Vagina (tissue), 2 donors: ENCODE results near the gene TRIO. TPM values are rescaled to one million over a fixed set of nuclear protein-coding genes. Genes with fewer than 3 reads are reported as not detected.

Source experiments
- DNase-seq, 2 donors: peaks; one replicate each; pipeline ENCODE4 v3.0.0-alpha.2; 2017; ENCODE audit errors: extremely low spot score in 2 of 2
- H3K27ac ChIP-seq: fragments of 200-600 bp; sonication (generic); one replicate; pipeline ENCODE4 v1.5.1; 2019
- H3K27me3 ChIP-seq: fragments of 200-600 bp; sonication (generic); one replicate; pipeline ENCODE4 v1.5.1; 2019
- H3K36me3 ChIP-seq, 2 donors: fragments of 200-600 bp; sonication (generic); one replicate each; pipeline ENCODE4 v1.5.1; 2017 to 2019
- H3K4me1 ChIP-seq: fragments of 200-600 bp; sonication (generic); one replicate; pipeline ENCODE4 v1.5.1; 2019
- H3K4me3 ChIP-seq, 2 donors: fragments of 200-600 bp; sonication (generic); 1 replicate in 1 of 2; 2 replicates in 1 of 2; pipeline ENCODE4 v1.5.1; 2016 to 2019
- H3K9me3 ChIP-seq: fragments of 200-600 bp; sonication (generic); one replicate; pipeline ENCODE4 v1.5.1; 2019
- CTCF ChIP-seq, 3 experiments: fragments of 450-650 bp in 2 of 3; fragments of 200-600 bp in 1 of 3; sonication (generic) in 1 of 3; IDR thresholded peaks; one replicate each; pipeline ENCODE4 v1.5.1; 2017 to 2019; ENCODE audit warnings: antibody characterized with exemption in 3 of 3, mild to moderate bottlenecking in 2 of 3, moderate library complexity in 2 of 3
- POLR2A ChIP-seq, 2 donors: fragments of 450-650 bp; IDR thresholded peaks; one replicate each; pipeline ENCODE4 v1.6.1; 2017; ENCODE audit warnings: antibody characterized with exemption in 2 of 2, mild to moderate bottlenecking in 2 of 2, moderate library complexity in 2 of 2
- POLR2AphosphoS5 ChIP-seq, 2 donors: sonication (generic); formaldehyde crosslinking; IDR thresholded peaks; one replicate each; pipeline ENCODE4 v1.9.0; 2017; ENCODE audit warnings: antibody characterized with exemption in 2 of 2, mild to moderate bottlenecking in 2 of 2, low read depth in 1 of 2; ENCODE audit not compliant: insufficient read depth in 1 of 2
- intact Hi-C: fragments of 100-400 bp; cut with DNase I; formaldehyde crosslinking; loops from one replicate; pipeline ENCODE4 v1.15.1; 2023
- total RNA-seq: library from RNA; depleted of rRNA; stranded (reverse); fragments of >200 nt; gene quantifications from one replicate; pipeline ENCODE4 v1.2.3, GENCODE V29; 2016

TRIO gene
- total RNA-seq, 1 donor from 2014 or later, result 142 TPM

- H3K9me3 ChIP-seq, result no peaks in the 10 kb centered on the region
- no peak for DNase-seq
- H3K36me3 ChIP-seq, result peaks cover 0 to 49% of the 10 kb centered on the region in 2 donors
- H3K4me3 ChIP-seq, result no peak overlapping the region
- intact Hi-C loops, result no loop called here
- no peak overlapping the region for H3K27ac ChIP-seq
- no peak for TF ChIP-seq POLR2A (IDR thresholded peaks at IDR 0.05)
- no peak for TF ChIP-seq POLR2AphosphoS5 (IDR thresholded peaks at IDR 0.05; ENCODE audit: insufficient read depth in 1 of 2, low read depth in 1 of 2)
- no peak for TF ChIP-seq CTCF (IDR thresholded peaks at IDR 0.05)
- H3K4me1 ChIP-seq, result no peaks in the 10 kb centered on the region
- H3K27me3 ChIP-seq, result no peaks in the 10 kb centered on the region
Observed at GRCh38 chr5:14380712-14381111, 237.6 kb downstream of the TRIO start.

- H3K27me3 ChIP-seq, result no peaks in the 10 kb centered on the region
- DNase-seq, result no peak
- intact Hi-C loops, result no loop called here
Observed at GRCh38 chr5:14382640-14383039, 239.5 kb downstream of the TRIO start.

GRCh38 chr5:14383923-14384322 lies 240.8 kb downstream of the TRIO start:
- no peaks in the 10 kb centered on the region for H3K4me1 ChIP-seq
- H3K27ac ChIP-seq, result no peak overlapping the region
- no peaks in the 10 kb centered on the region for H3K27me3 ChIP-seq
- intact Hi-C loops, result no loop called here
- H3K9me3 ChIP-seq, result no peaks in the 10 kb centered on the region
- no peak for TF ChIP-seq POLR2A (IDR thresholded peaks at IDR 0.05)
- no peak for TF ChIP-seq POLR2AphosphoS5 (IDR thresholded peaks at IDR 0.05; ENCODE audit: insufficient read depth in 1 of 2, low read depth in 1 of 2)
- TF ChIP-seq CTCF (IDR thresholded peaks at IDR 0.05), result no peak
- no peak for DNase-seq
- H3K36me3 ChIP-seq, result peaks cover 0 to 44% of the 10 kb centered on the region in 2 donors
- H3K4me3 ChIP-seq, result no peak overlapping the region

More at GRCh38 chr5:14382640-14383039, 239.5 kb downstream of the TRIO start:
- H3K4me3 ChIP-seq, result no peak overlapping the region
- H3K4me1 ChIP-seq, result no peaks in the 10 kb centered on the region
- H3K27ac ChIP-seq, result no peak overlapping the region
- TF ChIP-seq POLR2AphosphoS5 (IDR thresholded peaks at IDR 0.05; ENCODE audit: insufficient read depth in 1 of 2, low read depth in 1 of 2) (no peak), CTCF (IDR thresholded peaks at IDR 0.05) (no peak), POLR2A (IDR thresholded peaks at IDR 0.05) (no peak)
- no peaks in the 10 kb centered on the region for H3K9me3 ChIP-seq
- H3K36me3 ChIP-seq, result peaks cover 0 to 51% of the 10 kb centered on the region in 2 donors

- H3K4me3 ChIP-seq, result no peak overlapping the region
- no peak for DNase-seq
- TF ChIP-seq CTCF (IDR thresholded peaks at IDR 0.05) (no peak), POLR2A (IDR thresholded peaks at IDR 0.05) (no peak), POLR2AphosphoS5 (IDR thresholded peaks at IDR 0.05; ENCODE audit: insufficient read depth in 1 of 2, low read depth in 1 of 2) (no peak)
- no peaks in the 10 kb centered on the region for H3K9me3 ChIP-seq
- no peak overlapping the region for H3K27ac ChIP-seq
- H3K36me3 ChIP-seq, result peaks cover 0 to 43% of the 10 kb centered on the region in 2 donors
- intact Hi-C loops, result no loop called here
- no peaks in the 10 kb centered on the region for H3K27me3 ChIP-seq
- no peaks in the 10 kb centered on the region for H3K4me1 ChIP-seq
Observed at GRCh38 chr5:14385019-14385418, 241.9 kb downstream of the TRIO start.

GRCh38 chr5:14386884-14387624 lies 243.9 kb downstream of the TRIO start:
- Histone ChIP-seq H3K27me3 (no peaks in the 10 kb centered on the region), H3K4me3 (no peak overlapping the region), H3K9me3 (no peaks in the 10 kb centered on the region), H3K4me1 (no peaks in the 10 kb centered on the region), H3K36me3 (peaks cover 0 to 45% of the 10 kb centered on the region in 2 donors), H3K27ac (no peak overlapping the region)
- intact Hi-C loops, result no loop called here
- no peak for DNase-seq
- TF ChIP-seq POLR2A (IDR thresholded peaks at IDR 0.05), result no peak
- no peak for TF ChIP-seq CTCF (IDR thresholded peaks at IDR 0.05)
- TF ChIP-seq POLR2AphosphoS5 (IDR thresholded peaks at IDR 0.05; ENCODE audit: insufficient read depth in 1 of 2, low read depth in 1 of 2), result no peak
